Bronchial epithelial cell (primary cell): ENCODE results near the gene CYP27C1. TPM values are rescaled to one million over a fixed set of nuclear protein-coding genes. Genes with fewer than 3 reads are reported as not detected.
A peak's percentile ranks its signal among the peaks of the same experiment; 100 is the strongest.

Source experiments
- DNase-seq: peaks from one replicate; pipeline ENCODE4 v3.0.0-alpha.2; 2010; ENCODE audit warnings: low read depth
- FAIRE-seq: peaks from 2 replicates; lab custom pipeline; 2011; peaks lifted over from hg19 to GRCh38; lab: Jason Lieb, UNC
- H3K27me3 ChIP-seq: 2 replicates; pipeline ENCODE4 v1.5.1; 2011; ENCODE audit warnings: low read length; ENCODE audit not compliant: control insufficient read depth, insufficient read depth
- H3K36me3 ChIP-seq: 2 replicates; pipeline ENCODE4 v1.5.1; 2011; ENCODE audit warnings: low read length; ENCODE audit not compliant: control insufficient read depth, insufficient read depth
- H3K4me3 ChIP-seq: 2 replicates; pipeline ENCODE4 v1.5.1; 2011; ENCODE audit warnings: mild to moderate bottlenecking, low read depth, low read length, control low read depth
- CTCF ChIP-seq: IDR thresholded peaks from 2 replicates; pipeline ENCODE4 v1.5.1; 2011; ENCODE audit warnings: mild to moderate bottlenecking, moderate library complexity, low read length, control low read depth, inconsistent platforms; ENCODE audit not compliant: insufficient read depth, severe bottlenecking
- total RNA-seq: library from RNA; depleted of rRNA; stranded (reverse); fragments of >200 nt; gene quantifications from 2 replicates; pipeline ENCODE4 v1.2.1, GENCODE V29; 2014

Gene CYP27C1
- total RNA-seq, 1 donor from 2014 or later, result 0.26 TPM

DNA sequence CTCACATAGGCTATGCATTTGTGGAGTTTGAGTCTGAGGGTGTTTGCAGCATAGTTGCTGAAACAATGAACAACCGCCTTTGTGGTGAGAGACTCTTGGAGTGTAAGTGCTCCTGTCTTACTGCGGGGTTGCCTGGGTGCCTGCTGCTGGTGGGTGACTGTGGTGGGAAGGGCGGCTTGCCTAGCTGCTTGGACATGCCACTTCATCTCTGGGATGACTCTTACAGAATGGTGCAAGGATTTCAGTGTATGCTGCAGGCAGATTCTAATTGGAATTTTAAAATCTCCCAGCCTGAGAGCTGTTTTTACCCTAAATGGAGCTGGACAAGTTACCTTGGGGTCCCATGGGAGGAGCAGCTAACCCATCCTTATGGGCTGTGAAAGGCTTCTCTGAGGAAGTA, 50.1 kb downstream of the CYP27C1 start:
- peak; percentile 35 for DNase-seq
- Histone ChIP-seq H3K36me3 (no peaks in the 10 kb centered on the region), H3K27me3 (no peaks in the 10 kb centered on the region), H3K4me3 (no peak overlapping the region)
- FAIRE-seq, result no peak
- TF ChIP-seq CTCF, result no peak

GRCh38 chr2:127169066-127169660, 50.9 kb downstream of the CYP27C1 start:
- DNase-seq, result no peak
- FAIRE-seq, result no peak
- Histone ChIP-seq H3K36me3 (no peaks in the 10 kb centered on the region), H3K27me3 (no peaks in the 10 kb centered on the region), H3K4me3 (no peak overlapping the region)
- no peak for TF ChIP-seq CTCF

- no peak for DNase-seq
- no peak for TF ChIP-seq CTCF
- H3K27me3 ChIP-seq, result no peaks in the 10 kb centered on the region
- H3K36me3 ChIP-seq, result no peaks in the 10 kb centered on the region
- FAIRE-seq, result no peak
- H3K4me3 ChIP-seq, result no peak overlapping the region
Measured at GRCh38 chr2:127166231-127166860, 53.8 kb downstream of the CYP27C1 start.

DNA sequence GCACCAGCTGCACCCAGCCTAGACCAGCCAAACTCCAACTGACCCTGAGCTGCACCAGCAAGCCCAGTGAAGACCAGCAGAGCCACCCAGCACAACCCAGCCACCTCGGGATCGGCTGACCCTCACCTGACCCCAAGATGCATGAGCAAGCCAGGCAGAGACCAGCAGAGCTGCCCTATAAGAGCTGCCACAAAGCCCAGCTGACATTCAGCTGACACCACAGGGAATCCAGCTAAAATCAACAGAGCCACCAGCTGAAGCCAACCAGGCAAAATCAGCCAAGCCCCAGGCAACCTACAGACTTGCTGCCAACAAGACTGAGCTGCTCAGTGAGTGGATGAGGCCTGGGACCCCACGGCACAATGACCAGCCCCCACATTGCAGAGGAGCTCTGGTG, 54.6 kb downstream of the CYP27C1 start:
- Histone ChIP-seq H3K27me3 (no peaks in the 10 kb centered on the region), H3K4me3 (no peak overlapping the region), H3K36me3 (no peaks in the 10 kb centered on the region)
- no peak for FAIRE-seq
- DNase-seq, result no peak
- TF ChIP-seq CTCF, result no peak

GRCh38 chr2:127164761-127165538, 55.1 kb downstream of the CYP27C1 start:
- DNase-seq (no peak), FAIRE-seq (no peak)

More at GRCh38 chr2:127164761-127165538, 55.1 kb downstream of the CYP27C1 start:
- H3K36me3 ChIP-seq, result no peaks in the 10 kb centered on the region
- no peak overlapping the region for H3K4me3 ChIP-seq
- no peak for TF ChIP-seq CTCF
- H3K27me3 ChIP-seq, result no peaks in the 10 kb centered on the region
